Endothelial cell of coronary artery (primary cell): ENCODE measurements around the gene ABLIM2. TPM values are rescaled to one million over a fixed set of nuclear protein-coding genes. Genes with fewer than 3 reads are reported as not detected.

Source experiments
- total RNA-seq: library from RNA; depleted of rRNA; stranded (reverse); fragments of >200 nt; gene quantifications from 2 replicates; pipeline ENCODE4 v1.2.3, GENCODE V29; 2014

ABLIM2 gene
- total RNA-seq, result 0.27 and 0.85 TPM in 2 replicates

GRCh38 chr4:8158710-8159536, at the start of gene ABLIM2:
Gene ABLIM2 (minus strand): TSS chr4:8158813. CDS start chr4:8158689, 124 bp downstream.

GRCh38 chr4:8198906-8199593, 40.4 kb upstream of the ABLIM2 start, which contains the start of gene SH3TC1:
Gene SH3TC1 (plus strand): TSS chr4:8199290. CDS start chr4:8205195, 5,905 bp downstream.

GRCh38 chr4:7939377-7940108, 219.1 kb downstream of the ABLIM2 start, which contains the start of gene AFAP1:
Gene AFAP1 (minus strand): TSS chr4:7939861. CDS start chr4:7872078, 67,783 bp downstream.

Other genes with a start within 250 kb of the ABLIM2 start
- 51.8 and 110 TPM in 2 replicates for gene AFAP1, start 219.0 kb downstream of the ABLIM2 start, total RNA-seq
- 128 and 131 TPM in 2 replicates for gene SH3TC1, start 40.5 kb upstream of the ABLIM2 start, total RNA-seq
- 0.72 and 12.0 TPM in 2 replicates for gene HTRA3, start 110.9 kb upstream of the ABLIM2 start, total RNA-seq